HFFc6 (cell line): ENCODE measurements around the gene YBEY. TPM values are rescaled to one million over a fixed set of nuclear protein-coding genes. Genes with fewer than 3 reads are reported as not detected.

Experiments
- DNase-seq: peaks from one replicate; pipeline ENCODE4 v3.0.0-alpha.2; 2018
- H3K27ac Mint-ChIP-seq: 2 replicates; pipeline ENCODE4 v1.8.0; 2020; ENCODE audit warnings: mild to moderate bottlenecking, mixed read lengths
- H3K27me3 Mint-ChIP-seq: 2 replicates; pipeline ENCODE4 v1.8.0; 2021; ENCODE audit warnings: mild to moderate bottlenecking, moderate library complexity, mixed read lengths; ENCODE audit not compliant: insufficient read depth
- H3K36me3 Mint-ChIP-seq: 2 replicates; pipeline ENCODE4 v1.8.0; 2021; ENCODE audit warnings: low read depth, mixed read lengths
- H3K4me1 Mint-ChIP-seq: 2 replicates; pipeline ENCODE4 v1.8.0; 2020; ENCODE audit warnings: low read depth, mixed read lengths
- H3K4me3 Mint-ChIP-seq: 2 replicates; pipeline ENCODE4 v1.8.0; 2020; ENCODE audit warnings: mild to moderate bottlenecking, moderate library complexity, mixed read lengths
- H3K9me3 Mint-ChIP-seq: 2 replicates; pipeline ENCODE4 v1.8.0; 2020; ENCODE audit warnings: mild to moderate bottlenecking, mixed read lengths
- CTCF ChIP-seq: fragments of 200-600 bp; sonication (generic); IDR thresholded peaks from 2 replicates; pipeline ENCODE4 v1.5.0; 2021; ENCODE audit warnings: antibody characterized with exemption, mild to moderate bottlenecking
- total RNA-seq, 6 experiments: library from RNA; stranded (reverse); fragmentation: NEBNext Ultra II Directional; extraction: Animal tissue kit (Norgen Biotek cat#: 25700); gene quantifications; 2 replicates in 1 of 6; 3 replicates in 5 of 6; pipeline ENCODE4 v1.2.3, GENCODE V29; 2021

The YBEY gene
- total RNA-seq, 6 experiments from 2014 or later = 12.5 to 16.0 (median 15.5) TPM

- H3K27me3 Mint-ChIP-seq = no peaks in the 10 kb centered on the region; the same call in 1 of the 2 replicates
- H3K36me3 Mint-ChIP-seq = peaks cover 58% of the 10 kb centered on the region
- DNase-seq = no peak
- peaks cover 6% of the 10 kb centered on the region; the same call in 1 of the 2 replicates for H3K4me1 Mint-ChIP-seq
- H3K27ac Mint-ChIP-seq = no peak overlapping the region
- no peak for TF ChIP-seq CTCF
- no peaks in the 10 kb centered on the region for H3K9me3 Mint-ChIP-seq
- H3K4me3 Mint-ChIP-seq = no peak overlapping the region
These were observed 31.8 kb upstream of the YBEY start for GRCh38 chr21:46254208-46254975.

- Mint-ChIP-seq H3K4me1 (peaks cover 6% of the 10 kb centered on the region; the same call in 1 of the 2 replicates), H3K9me3 (no peaks in the 10 kb centered on the region), H3K4me3 (no peak overlapping the region), H3K36me3 (peaks cover 52% of the 10 kb centered on the region), H3K27me3 (no peaks in the 10 kb centered on the region; the same call in 1 of the 2 replicates), H3K27ac (no peak overlapping the region)
- no peak for DNase-seq
- no peak for TF ChIP-seq CTCF
These were observed 31.0 kb upstream of the YBEY start for GRCh38 chr21:46255166-46255565.

GRCh38 chr21:46255758-46256337 lies 30.3 kb upstream of the YBEY start:
- no peak overlapping the region for H3K27ac Mint-ChIP-seq
- TF ChIP-seq CTCF = no peak
- no peaks in the 10 kb centered on the region for H3K9me3 Mint-ChIP-seq
- DNase-seq = no peak
- no peaks in the 10 kb centered on the region; the same call in 1 of the 2 replicates for H3K27me3 Mint-ChIP-seq
- H3K4me3 Mint-ChIP-seq = no peak overlapping the region
- H3K4me1 Mint-ChIP-seq = peaks cover 2% of the 10 kb centered on the region; the same call in 1 of the 2 replicates
- peaks cover 45% of the 10 kb centered on the region for H3K36me3 Mint-ChIP-seq

GRCh38 chr21:46256501-46256994 lies 29.6 kb upstream of the YBEY start:
- no peaks in the 10 kb centered on the region for H3K9me3 Mint-ChIP-seq
- no peak overlapping the region for H3K4me3 Mint-ChIP-seq
- H3K4me1 Mint-ChIP-seq = no peaks in the 10 kb centered on the region
- peaks cover 38% of the 10 kb centered on the region for H3K36me3 Mint-ChIP-seq
- no peak overlapping the region for H3K27ac Mint-ChIP-seq
- DNase-seq = no peak
- no peaks in the 10 kb centered on the region; the same call in 1 of the 2 replicates for H3K27me3 Mint-ChIP-seq
- TF ChIP-seq CTCF = no peak

- no peak overlapping the region for H3K4me3 Mint-ChIP-seq
These were observed 22.0 kb upstream of the YBEY start for GRCh38 chr21:46264046-46264689.

More at GRCh38 chr21:46264046-46264689, 22.0 kb upstream of the YBEY start:
- no peak for TF ChIP-seq CTCF
- Mint-ChIP-seq H3K27ac (no peak overlapping the region), H3K4me1 (no peaks in the 10 kb centered on the region), H3K9me3 (no peaks in the 10 kb centered on the region), H3K27me3 (no peaks in the 10 kb centered on the region), H3K36me3 (peaks cover 18% of the 10 kb centered on the region)
- DNase-seq = no peak
